Progenitor cell of endocrine pancreas (in vitro differentiated cells): Measurements from ENCODE around the gene CDK10. TPM values are rescaled to one million over a fixed set of nuclear protein-coding genes. Genes with fewer than 3 reads are reported as not detected.
"Not testable (repeated sequence)": the region's sequence is repeated elsewhere in the genome, so short reads cannot be mapped to it uniquely, and the experiment has no call there.

ENCODE experiments used
- DNase-seq: peaks from one replicate; pipeline ENCODE4 v3.0.0; 2021; ENCODE audit warnings: low spot score; ENCODE audit not compliant: unreplicated experiment
- H3K27ac Mint-ChIP-seq: 2 replicates; pipeline ENCODE4 v1.8.0; 2021; ENCODE audit warnings: mild to moderate bottlenecking, moderate library complexity, mixed read lengths
- H3K27me3 Mint-ChIP-seq: 2 replicates; pipeline ENCODE4 v1.8.0; 2021; ENCODE audit warnings: mixed read lengths
- H3K36me3 Mint-ChIP-seq: 2 replicates; pipeline ENCODE4 v1.8.0; 2022; ENCODE audit warnings: mixed read lengths; ENCODE audit not compliant: insufficient read depth
- H3K4me1 Mint-ChIP-seq: 2 replicates; pipeline ENCODE4 v1.8.0; 2021; ENCODE audit warnings: low read depth, mixed read lengths
- H3K4me3 Mint-ChIP-seq: 2 replicates; pipeline ENCODE4 v1.8.0; 2021; ENCODE audit warnings: low read depth, mild to moderate bottlenecking, moderate library complexity, mixed read lengths
- H3K9me3 Mint-ChIP-seq: 2 replicates; pipeline ENCODE4 v1.8.0; 2021; ENCODE audit warnings: low read depth, mixed read lengths
- CTCF ChIP-seq: fragments of 200-600 bp; sonication (generic); IDR thresholded peaks from one replicate; pipeline ENCODE4 v1.5.0; 2021; ENCODE audit warnings: antibody characterized with exemption, mild to moderate bottlenecking; ENCODE audit not compliant: unreplicated experiment
- total RNA-seq: library from RNA; stranded (reverse); gene quantifications from 2 replicates; pipeline ENCODE4 v1.2.1, GENCODE V29; 2021

The CDK10 gene
- total RNA-seq, 1 donor from 2014 or later: 192 TPM

- peaks cover 5% of the 10 kb centered on the region for H3K4me1 Mint-ChIP-seq
- H3K27ac Mint-ChIP-seq: no peak overlapping the region
- H3K4me3 Mint-ChIP-seq: no peak overlapping the region
- DNase-seq: no peak
- H3K36me3 Mint-ChIP-seq: peaks cover 5% of the 10 kb centered on the region
- no peaks in the 10 kb centered on the region for H3K9me3 Mint-ChIP-seq
- no peak for TF ChIP-seq CTCF
- no peaks in the 10 kb centered on the region for H3K27me3 Mint-ChIP-seq
These were observed 11.3 kb downstream of the CDK10 start for GRCh38 chr16:89697616-89698331.

GRCh38 chr16:89698717-89699116 lies 12.2 kb downstream of the CDK10 start:
- H3K4me1 Mint-ChIP-seq, H3K36me3 Mint-ChIP-seq, H3K4me3 Mint-ChIP-seq, H3K9me3 Mint-ChIP-seq, H3K27ac Mint-ChIP-seq, H3K27me3 Mint-ChIP-seq, DNase-seq: not testable (repeated sequence)

GRCh38 chr16:89699629-89700099 lies 13.2 kb downstream of the CDK10 start:
- not testable (repeated sequence) for H3K9me3 Mint-ChIP-seq, H3K27me3 Mint-ChIP-seq, H3K36me3 Mint-ChIP-seq, H3K4me1 Mint-ChIP-seq, DNase-seq
- Mint-ChIP-seq H3K27ac (peak overlapping the region; percentile 73), H3K4me3 (peak overlapping the region; percentile 72)

GRCh38 chr16:89700100-89700648 lies 13.7 kb downstream of the CDK10 start:
- Mint-ChIP-seq H3K27me3 (peaks cover 3% of the 10 kb centered on the region), H3K4me1 (peaks cover 5% of the 10 kb centered on the region), H3K9me3 (no peaks in the 10 kb centered on the region), H3K27ac (peak overlapping the region; percentile 87), H3K4me3 (peak overlapping the region; percentile 72), H3K36me3 (peaks cover 2% of the 10 kb centered on the region)
- TF ChIP-seq CTCF: peak; percentile 83
- DNase-seq: peak; percentile 98

GRCh38 chr16:89700649-89701424 lies 14.3 kb downstream of the CDK10 start:
- H3K27ac Mint-ChIP-seq: peak overlapping the region; percentile 90
- no peak for DNase-seq
- peaks cover 5% of the 10 kb centered on the region for H3K27me3 Mint-ChIP-seq
- H3K4me1 Mint-ChIP-seq: peaks cover 6% of the 10 kb centered on the region
- peak overlapping the region; percentile 72 for H3K4me3 Mint-ChIP-seq
- peaks cover 2% of the 10 kb centered on the region for H3K36me3 Mint-ChIP-seq
- no peaks in the 10 kb centered on the region for H3K9me3 Mint-ChIP-seq
- peak; percentile 34 for TF ChIP-seq CTCF
